ENCODE measurements around the gene HNRNPA2B1.

Gene HNRNPA2B1

GRCh38 chr7:26227987-26228386 lies 27.4 kb upstream of the HNRNPA2B1 start:
- no peak for TF ChIP-seq CTCF (IDR thresholded peaks at IDR 0.05)
- DNase-seq (ENCODE audit: low spot score) = no peak
- H3K27ac ChIP-seq = no peak overlapping the region
- H3K4me3 ChIP-seq = no peak overlapping the region

- no peak overlapping the region for H3K4me3 ChIP-seq
- DNase-seq (ENCODE audit: low spot score) = no peak
- TF ChIP-seq CTCF (IDR thresholded peaks at IDR 0.05) = no peak
- H3K27ac ChIP-seq = no peak overlapping the region
These were observed 23.8 kb upstream of the HNRNPA2B1 start for GRCh38 chr7:26224359-26224758.

- no peak for TF ChIP-seq CTCF (IDR thresholded peaks at IDR 0.05)
- H3K4me3 ChIP-seq = no peak overlapping the region
- DNase-seq (ENCODE audit: low spot score) = no peak
- H3K27ac ChIP-seq = no peak overlapping the region
These were observed 15.5 kb upstream of the HNRNPA2B1 start for GRCh38 chr7:26216049-26216448.

- no peak for TF ChIP-seq CTCF (IDR thresholded peaks at IDR 0.05)
- no peak overlapping the region for H3K4me3 ChIP-seq
These were observed 13.4 kb upstream of the HNRNPA2B1 start for GRCh38 chr7:26213807-26214515.

GRCh38 chr7:26212921-26213718 lies 12.6 kb upstream of the HNRNPA2B1 start:
- no peak overlapping the region for H3K27ac ChIP-seq
- TF ChIP-seq CTCF (IDR thresholded peaks at IDR 0.05) = no peak
- no peak for DNase-seq (ENCODE audit: low spot score)

More at GRCh38 chr7:26213807-26214515, 13.4 kb upstream of the HNRNPA2B1 start:
- DNase-seq (ENCODE audit: low spot score) = no peak
- H3K27ac ChIP-seq = no peak overlapping the region

GRCh38 chr7:26208040-26208439 lies 7.5 kb upstream of the HNRNPA2B1 start:
- DNase-seq (ENCODE audit: low spot score) = no peak
- Histone ChIP-seq H3K27ac (no peak overlapping the region), H3K4me3 (no peak overlapping the region)
- no peak for TF ChIP-seq CTCF (IDR thresholded peaks at IDR 0.05)

More at GRCh38 chr7:26212921-26213718, 12.6 kb upstream of the HNRNPA2B1 start:
- no peak overlapping the region for H3K4me3 ChIP-seq

Measured in coronary artery (tissue), 2 donors.